NCI-H510A (cell line): ENCODE results near the gene SDC3.
"Not testable (repeated sequence)": the region's sequence is repeated elsewhere in the genome, so short reads cannot be mapped to it uniquely, and the experiment has no call there.

Experiments used
- DNase-seq: peaks from one replicate; lab custom pipeline; 2025; lab: John Stamatoyannopoulos, UW

The SDC3 gene, protein sequence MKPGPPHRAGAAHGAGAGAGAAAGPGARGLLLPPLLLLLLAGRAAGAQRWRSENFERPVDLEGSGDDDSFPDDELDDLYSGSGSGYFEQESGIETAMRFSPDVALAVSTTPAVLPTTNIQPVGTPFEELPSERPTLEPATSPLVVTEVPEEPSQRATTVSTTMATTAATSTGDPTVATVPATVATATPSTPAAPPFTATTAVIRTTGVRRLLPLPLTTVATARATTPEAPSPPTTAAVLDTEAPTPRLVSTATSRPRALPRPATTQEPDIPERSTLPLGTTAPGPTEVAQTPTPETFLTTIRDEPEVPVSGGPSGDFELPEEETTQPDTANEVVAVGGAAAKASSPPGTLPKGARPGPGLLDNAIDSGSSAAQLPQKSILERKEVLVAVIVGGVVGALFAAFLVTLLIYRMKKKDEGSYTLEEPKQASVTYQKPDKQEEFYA

GRCh38 chr1:30908696-30909364 is at the start of gene SDC3:
SDC3 (minus strand) TSS chr1:30908758; CDS start chr1:30908586, 172 bp downstream.
- no peak for DNase-seq

DNA sequence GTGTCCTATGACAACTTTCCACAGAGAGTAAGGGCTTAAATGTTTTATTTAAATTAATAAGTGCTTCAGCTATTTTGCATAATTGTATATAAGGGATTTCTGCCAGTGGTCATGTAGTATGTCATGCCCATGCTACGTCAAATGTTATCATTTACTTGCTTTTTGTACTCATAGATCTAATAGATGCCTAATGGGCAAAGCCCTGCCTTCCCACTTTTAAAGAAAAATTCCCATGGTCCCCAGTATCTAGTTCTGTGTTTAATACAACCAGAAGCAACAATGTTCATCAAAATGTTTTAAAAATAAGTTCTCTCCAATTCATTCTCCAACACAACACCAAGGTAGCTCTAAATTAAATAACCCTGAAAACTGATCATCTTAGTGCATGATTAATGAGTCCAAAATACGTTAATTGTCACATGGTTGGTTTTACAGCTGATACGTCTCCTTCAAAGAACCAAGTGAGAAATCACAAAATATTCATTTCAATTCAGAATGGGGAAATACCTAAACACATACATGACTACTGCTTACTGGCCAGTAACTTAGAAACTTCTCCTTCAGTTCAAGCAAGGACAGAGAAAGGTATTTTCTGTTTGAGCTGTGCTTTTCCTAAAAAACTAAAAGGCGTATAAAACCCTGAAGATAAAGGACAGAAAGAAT is 49.1 kb upstream of the SDC3 start:
- no peak for DNase-seq

- no peak for DNase-seq
Measured at GRCh38 chr1:30955448-30956015, 47.0 kb upstream of the SDC3 start.

DNA sequence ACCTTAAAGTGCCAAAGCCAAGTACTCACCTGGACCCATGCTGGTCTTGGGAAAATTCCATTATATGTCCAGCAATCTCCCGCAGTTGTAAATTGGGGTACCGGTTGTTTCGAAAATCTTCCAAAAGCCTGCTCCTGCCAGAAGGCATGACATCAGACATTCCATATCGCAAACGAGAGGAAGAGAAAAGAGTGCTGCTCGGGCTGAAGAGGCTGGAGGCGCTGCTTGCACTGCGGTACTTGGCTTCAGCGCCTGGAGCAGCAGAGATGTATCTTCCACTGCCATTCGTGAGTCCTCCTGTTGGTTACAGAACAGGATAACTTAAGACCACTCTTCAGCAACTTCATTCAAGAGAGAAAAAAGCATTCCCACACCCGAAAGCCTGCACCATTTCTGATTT is 45.1 kb upstream of the SDC3 start:
- DNase-seq: no peak

DNA sequence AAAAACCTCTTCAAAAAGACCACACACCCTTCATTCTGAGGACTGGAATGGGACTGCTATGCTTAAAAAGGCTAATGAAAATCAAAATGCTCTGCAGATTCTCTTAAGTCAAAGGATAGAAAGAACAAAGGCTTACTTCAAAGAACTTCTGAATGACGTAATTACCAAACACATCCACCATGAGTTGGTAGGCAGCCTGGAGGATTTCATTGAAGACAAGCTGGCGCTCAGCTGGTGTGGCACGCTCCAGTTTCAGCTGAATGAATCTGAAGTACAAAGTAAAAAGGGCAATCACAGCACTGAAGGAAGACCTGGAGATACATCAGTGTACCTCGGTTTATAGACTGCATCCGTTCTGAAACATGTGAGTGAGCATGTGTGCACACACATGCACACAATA is 43.5 kb upstream of the SDC3 start:
- DNase-seq: no peak

- no peak for DNase-seq
Measured at GRCh38 chr1:30950700-30951099, 42.1 kb upstream of the SDC3 start.

- no peak for DNase-seq
Measured at GRCh38 chr1:30950053-30950452, 41.5 kb upstream of the SDC3 start.

GRCh38 chr1:30949487-30949838 is 40.9 kb upstream of the SDC3 start:
- DNase-seq: not testable (repeated sequence)

DNA sequence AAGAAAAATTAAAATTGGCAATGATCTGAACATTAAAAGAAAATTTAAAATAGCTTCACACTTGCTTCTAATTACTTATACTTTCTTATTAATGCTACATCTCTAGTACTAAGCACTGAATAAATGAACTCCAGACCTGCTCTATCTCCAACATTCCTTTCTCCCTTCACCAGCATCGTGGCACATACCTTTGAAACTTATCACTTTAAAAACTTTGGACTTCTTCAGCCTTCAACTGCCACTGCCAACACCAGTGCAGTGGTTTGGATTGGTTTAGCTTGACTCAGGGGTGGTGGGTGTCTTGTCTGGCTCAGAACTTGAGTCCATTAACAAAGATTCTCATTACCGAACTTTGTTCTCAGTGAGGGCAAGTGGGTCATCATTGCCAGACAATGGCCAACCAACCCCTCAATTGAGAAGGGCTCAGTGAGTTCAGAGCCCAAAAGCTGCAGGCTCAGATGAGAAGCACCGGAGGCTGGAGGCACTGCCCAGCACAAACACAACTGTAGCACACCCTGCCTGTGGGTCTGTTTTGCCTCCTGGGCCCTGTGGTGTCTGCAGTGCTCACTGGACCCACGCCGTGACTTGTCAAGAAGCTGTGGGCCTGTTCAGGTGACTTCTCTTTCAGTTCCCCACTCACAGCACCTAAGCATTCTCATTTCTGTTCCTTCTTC is 40.4 kb upstream of the SDC3 start:
- not testable (repeated sequence) for DNase-seq

DNA sequence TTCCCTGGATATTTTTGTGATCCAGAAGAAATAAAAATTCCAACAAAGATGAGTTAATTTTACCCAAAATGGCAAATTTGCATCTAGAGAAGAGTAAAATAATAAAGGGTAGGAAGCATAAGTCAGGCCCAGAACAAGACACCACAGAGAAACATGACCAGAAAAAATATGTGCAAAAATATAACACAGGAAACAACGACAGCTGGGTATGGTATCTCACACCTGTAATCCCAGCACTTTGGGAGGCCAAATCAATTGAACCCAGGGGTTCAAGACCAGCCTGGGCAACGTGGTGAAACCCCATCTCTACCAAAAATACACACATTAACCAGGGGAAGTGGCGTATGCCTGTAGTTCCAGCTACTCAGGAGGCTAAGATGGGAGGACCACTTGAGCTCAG is 39.7 kb upstream of the SDC3 start:
- DNase-seq: no peak

DNA sequence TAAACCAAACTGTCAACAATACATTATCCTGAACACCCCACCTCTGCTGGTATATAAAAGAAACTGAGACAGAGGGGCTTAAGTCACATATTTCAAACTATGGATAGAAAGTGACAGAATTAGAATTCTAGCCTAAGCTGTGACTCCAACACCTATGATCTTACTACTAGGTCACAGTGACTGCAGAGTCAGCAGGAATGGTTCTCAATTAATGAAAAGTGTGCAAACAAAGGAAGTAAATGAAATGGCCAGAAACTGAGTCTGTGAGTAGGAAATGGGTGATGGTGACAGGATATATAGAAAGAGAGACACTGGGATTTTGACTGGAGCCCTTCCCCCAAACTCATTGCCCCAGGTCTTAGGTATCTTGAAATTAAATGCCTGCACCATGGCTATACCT is 38.7 kb upstream of the SDC3 start:
- DNase-seq: no peak

GRCh38 chr1:30942326-30942963 is 33.9 kb upstream of the SDC3 start:
- no peak for DNase-seq

- DNase-seq: no peak
Measured at GRCh38 chr1:30940541-30940940, 32.0 kb upstream of the SDC3 start.

- DNase-seq: no peak
Measured at GRCh38 chr1:30936541-30937171, 28.1 kb upstream of the SDC3 start.

GRCh38 chr1:30935758-30936157 is 27.2 kb upstream of the SDC3 start:
- not testable (repeated sequence) for DNase-seq

DNA sequence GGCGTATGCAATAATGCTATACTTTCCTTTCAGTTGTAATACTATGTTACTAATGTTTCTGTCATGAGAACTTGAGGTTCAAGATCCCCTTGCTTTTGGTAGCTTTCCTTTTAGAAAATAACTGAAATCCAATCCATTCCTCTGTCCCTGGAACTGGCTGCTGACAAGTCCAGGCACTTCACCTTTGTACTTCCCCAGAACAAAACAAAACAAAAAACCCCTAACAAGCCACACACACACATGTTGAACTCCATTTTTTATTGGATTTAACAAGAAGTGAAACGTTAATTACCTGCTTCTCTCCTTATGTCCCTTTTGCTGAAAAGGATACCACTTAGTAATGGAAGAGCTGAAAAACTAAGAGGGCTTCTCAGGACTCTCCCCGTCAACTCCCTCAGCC is 26.1 kb upstream of the SDC3 start:
- no peak for DNase-seq

GRCh38 chr1:30933874-30934252 is 25.3 kb upstream of the SDC3 start:
- no peak for DNase-seq

GRCh38 chr1:30930631-30931173 is 22.1 kb upstream of the SDC3 start:
- no peak for DNase-seq

DNA sequence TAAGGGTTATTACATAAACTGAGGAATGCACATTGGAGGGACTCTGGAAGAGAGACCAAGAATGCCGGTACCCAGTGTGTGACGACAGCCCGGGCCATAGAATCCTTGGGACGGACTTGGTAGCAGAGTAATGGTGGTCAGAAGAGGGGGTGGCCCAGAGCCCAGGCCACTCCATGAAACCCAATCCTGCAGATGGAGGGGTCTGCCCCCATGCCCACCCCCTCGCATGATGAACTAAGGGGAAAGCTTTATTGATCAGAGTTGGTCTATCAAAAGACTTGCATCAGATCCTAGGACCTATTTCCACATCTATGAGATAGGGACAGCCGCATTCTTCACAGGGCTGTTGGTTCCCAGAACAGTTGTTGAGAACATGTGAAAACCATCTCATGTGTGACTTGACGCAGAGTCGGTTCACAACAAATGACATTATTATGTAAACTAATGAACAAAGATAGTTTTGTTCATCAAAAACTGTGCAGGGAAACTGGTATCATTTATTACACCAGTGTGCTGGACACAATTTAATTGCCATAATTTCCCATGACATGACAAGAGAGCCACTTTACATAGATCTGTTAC is 21.5 kb upstream of the SDC3 start:
- DNase-seq: no peak

- no peak for DNase-seq
Measured at GRCh38 chr1:30929135-30929889, 20.8 kb upstream of the SDC3 start.
